ENCODE results near the gene ITSN1.

GRCh38 chr21:33870768-33871167, 228.5 kb downstream of the ITSN1 start:
- TF ChIP-seq POLR2A (IDR thresholded peaks at IDR 0.05) = no peak
- TF ChIP-seq CTCF (IDR thresholded peaks at IDR 0.05) = no peak
- TF ChIP-seq EP300 (IDR thresholded peaks at IDR 0.05) = no peak

Data from tibial nerve (tissue), 4 donors.